CD4-positive, alpha-beta T cell treated with Interleukin-12 subunit alpha and Interleukin-12 subunit beta, for 1 hour (primary cell): ENCODE results near the gene SEC14L1.
"Not testable (repeated sequence)": the region's sequence is repeated elsewhere in the genome, so short reads cannot be mapped to it uniquely, and the experiment has no call there.

ENCODE experiments used
- DNase-seq: peaks from one replicate; pipeline ENCODE4 v3.0.0-alpha.2; 2020

The SEC14L1 gene

GRCh38 chr17:77142689-77143088 is 1.9 kb downstream of the SEC14L1 start:
- DNase-seq = no peak

GRCh38 chr17:77143306-77143705 is 2.5 kb downstream of the SEC14L1 start:
- DNase-seq = no peak

- DNase-seq = no peak
Observed at GRCh38 chr17:77144227-77144626, 3.5 kb downstream of the SEC14L1 start.

GRCh38 chr17:77145224-77145611 is 4.4 kb downstream of the SEC14L1 start:
- DNase-seq = no peak

GRCh38 chr17:77145612-77146245 is 5.0 kb downstream of the SEC14L1 start:
- no peak for DNase-seq

GRCh38 chr17:77146246-77146632 is 5.5 kb downstream of the SEC14L1 start:
- DNase-seq = no peak

GRCh38 chr17:77146882-77147281 is 6.1 kb downstream of the SEC14L1 start:
- DNase-seq = no peak

- no peak for DNase-seq
Observed at GRCh38 chr17:77147357-77147801, 6.6 kb downstream of the SEC14L1 start.

- DNase-seq = no peak
Observed at GRCh38 chr17:77148077-77148939, 7.5 kb downstream of the SEC14L1 start.

- DNase-seq = no peak
Observed at GRCh38 chr17:77148940-77149510, 8.3 kb downstream of the SEC14L1 start.

GRCh38 chr17:77150196-77150595 is 9.4 kb downstream of the SEC14L1 start:
- no peak for DNase-seq

GRCh38 chr17:77151186-77151585 is 10.4 kb downstream of the SEC14L1 start:
- no peak for DNase-seq

GRCh38 chr17:77152056-77152455 is 11.3 kb downstream of the SEC14L1 start:
- DNase-seq = not testable (repeated sequence)

- DNase-seq = no peak
Observed at GRCh38 chr17:77153472-77153871, 12.7 kb downstream of the SEC14L1 start.

- no peak for DNase-seq
Observed at GRCh38 chr17:77153999-77154586, 13.3 kb downstream of the SEC14L1 start.

GRCh38 chr17:77155125-77155524 is 14.4 kb downstream of the SEC14L1 start:
- DNase-seq = no peak

GRCh38 chr17:77157766-77158165 is 17.0 kb downstream of the SEC14L1 start:
- DNase-seq = not testable (repeated sequence)

GRCh38 chr17:77160091-77160874 is 19.5 kb downstream of the SEC14L1 start:
- DNase-seq = no peak

GRCh38 chr17:77160875-77161530 is 20.2 kb downstream of the SEC14L1 start:
- DNase-seq = no peak

GRCh38 chr17:77161953-77162352 is 21.2 kb downstream of the SEC14L1 start:
- DNase-seq = no peak

- no peak for DNase-seq
Observed at GRCh38 chr17:77163001-77163400, 22.2 kb downstream of the SEC14L1 start.
